Right lobe of liver (tissue), 6 donors: ENCODE measurements around the gene C4orf46. TPM values are rescaled to one million over a fixed set of nuclear protein-coding genes. Genes with fewer than 3 reads are reported as not detected.

Experiments used
- ATAC-seq, 4 donors: fragments of 200-7000 bp; cut with Tn5 transposase; one replicate each; pipeline ENCODE4 v1.9.1; 2020; ENCODE audit warnings: mild to moderate bottlenecking in 4 of 4, moderate library complexity in 4 of 4
- DNase-seq, 3 donors: peaks; one replicate each; pipeline ENCODE4 v3.0.0-alpha.2; 2020
- H3K27ac ChIP-seq, 3 donors: fragments of 200-600 bp; one replicate each; pipeline ENCODE4 v1.8.0; 2022
- H3K27me3 ChIP-seq, 2 donors: fragments of 200-600 bp; one replicate each; pipeline ENCODE4 v1.8.0; 2022
- H3K36me3 ChIP-seq, 4 donors: fragments of 200-600 bp; sonication (generic) in 1 of 4; one replicate each; pipeline versions ENCODE4 v1.5.1 to v1.8.0; 2017 to 2022; ENCODE audit warnings: control low read depth in 1 of 4
- H3K4me1 ChIP-seq, 4 donors: fragments of 200-600 bp; sonication (generic) in 1 of 4; one replicate each; pipeline versions ENCODE4 v1.5.1 to v1.8.0; 2017 to 2022; ENCODE audit warnings: control low read depth in 1 of 4
- H3K4me3 ChIP-seq, 3 donors: fragments of 200-600 bp; one replicate each; pipeline ENCODE4 v1.8.0; 2022
- H3K9me3 ChIP-seq, 4 donors: fragments of 200-600 bp; sonication (generic) in 1 of 4; one replicate each; pipeline versions ENCODE4 v1.5.1 to v1.8.0; 2017 to 2022; ENCODE audit warnings: control low read depth in 1 of 4
- POLR2A ChIP-seq: fragments of 450-650 bp; IDR thresholded peaks from one replicate; pipeline ENCODE4 v1.6.1; 2017; ENCODE audit warnings: antibody characterized with exemption, mild to moderate bottlenecking
- WGBS: methylation state at CpG from one replicate; pipeline ENCODE4 v1.1.6; 2018; ENCODE audit warnings: low coverage, low lambda C conversion rate; ENCODE audit not compliant: insufficient coverage; ENCODE audit errors: missing lambda C conversion rate; 5-methylcytosine and 5-hydroxymethylcytosine counted together
- intact Hi-C, 2 donors: fragments of 100-400 bp; cut with DNase I; formaldehyde crosslinking; loops; one replicate each; pipeline versions ENCODE4 v1.11.2 to v1.14.1; 2022
- total RNA-seq, 6 experiments: library from RNA; depleted of rRNA in 2 of 6; stranded (reverse); fragments of >200 nt in 2 of 6; fragmentation: NEBNext Ultra II Directional in 3 of 6; extraction: Animal tissue kit (Norgen Biotek cat#: 25700) in 3 of 6; gene quantifications; one replicate each; pipeline versions ENCODE4 v1.1.0 to v1.2.4, GENCODE V29; 2016 to 2023
- TF ChIP-seq, protein P1 (sequence below), 4 donors: fragments of 200-600 bp in 3 of 4; fragments of 450-650 bp in 1 of 4; IDR thresholded peaks; one replicate each; pipeline versions ENCODE4 v1.5.1 to v1.8.0; 2016 to 2022; ENCODE audit warnings: antibody characterized with exemption in 4 of 4, mild to moderate bottlenecking in 2 of 4
- donor health status: DM: no; HTN: yes; CAD: no.
- donor health status: DM: no; HTN: no; CAD: no.
- donor health status: DM: no; HTN: no; CAD: no.
- donor health status: DM: no; HTN: yes; CAD: no.
- donor health status: DM: no; HTN: yes; CAD: no.

Gene C4orf46
- total RNA-seq, 6 experiments from 2014 or later: 0.54 to 2.8 (median 0.92) TPM

- intact Hi-C loops: no loop called here
- ATAC-seq: no peak
Observed at GRCh38 chr4:158644356-158644755, 27.3 kb downstream of the C4orf46 start.

DNA sequence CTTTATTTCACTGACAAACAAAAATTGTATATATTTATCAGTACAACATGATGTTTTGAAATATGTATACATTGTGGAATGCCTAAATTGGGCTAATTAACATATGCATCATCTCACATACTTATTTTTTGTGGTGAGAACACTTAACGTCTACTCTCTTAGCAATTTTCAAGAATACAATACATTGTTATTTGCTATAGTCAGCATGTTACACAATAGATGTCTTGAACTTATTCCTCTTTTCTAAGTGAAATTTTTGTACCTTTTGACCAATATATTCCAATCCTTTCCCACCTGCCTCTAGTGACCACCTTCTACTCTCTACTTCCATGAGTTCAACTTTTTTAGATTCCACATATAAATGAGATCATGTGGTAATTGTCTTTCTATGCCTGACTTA, 35.1 kb downstream of the C4orf46 start:
- Histone ChIP-seq H3K9me3 (no peaks in the 10 kb centered on the region), H3K36me3 (no peaks in the 10 kb centered on the region), H3K4me3 (no peak overlapping the region), H3K27ac (no peak overlapping the region), H3K4me1 (no peaks in the 10 kb centered on the region), H3K27me3 (no peaks in the 10 kb centered on the region)
- TF ChIP-seq POLR2A: no peak
- TF ChIP-seq, protein P1, sequence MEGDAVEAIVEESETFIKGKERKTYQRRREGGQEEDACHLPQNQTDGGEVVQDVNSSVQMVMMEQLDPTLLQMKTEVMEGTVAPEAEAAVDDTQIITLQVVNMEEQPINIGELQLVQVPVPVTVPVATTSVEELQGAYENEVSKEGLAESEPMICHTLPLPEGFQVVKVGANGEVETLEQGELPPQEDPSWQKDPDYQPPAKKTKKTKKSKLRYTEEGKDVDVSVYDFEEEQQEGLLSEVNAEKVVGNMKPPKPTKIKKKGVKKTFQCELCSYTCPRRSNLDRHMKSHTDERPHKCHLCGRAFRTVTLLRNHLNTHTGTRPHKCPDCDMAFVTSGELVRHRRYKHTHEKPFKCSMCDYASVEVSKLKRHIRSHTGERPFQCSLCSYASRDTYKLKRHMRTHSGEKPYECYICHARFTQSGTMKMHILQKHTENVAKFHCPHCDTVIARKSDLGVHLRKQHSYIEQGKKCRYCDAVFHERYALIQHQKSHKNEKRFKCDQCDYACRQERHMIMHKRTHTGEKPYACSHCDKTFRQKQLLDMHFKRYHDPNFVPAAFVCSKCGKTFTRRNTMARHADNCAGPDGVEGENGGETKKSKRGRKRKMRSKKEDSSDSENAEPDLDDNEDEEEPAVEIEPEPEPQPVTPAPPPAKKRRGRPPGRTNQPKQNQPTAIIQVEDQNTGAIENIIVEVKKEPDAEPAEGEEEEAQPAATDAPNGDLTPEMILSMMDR (IDR thresholded peaks at IDR 0.05): no peak
- intact Hi-C loops: no loop called here
- DNase-seq: no peak
- ATAC-seq: no peak
- WGBS: 54% methylated on average over 1 of the region's 1 CpG

More at GRCh38 chr4:158644356-158644755, 27.3 kb downstream of the C4orf46 start:
- 79% methylated on average over 5 of the region's 5 CpGs for WGBS
- Histone ChIP-seq H3K4me1 (no peaks in the 10 kb centered on the region), H3K27me3 (no peaks in the 10 kb centered on the region), H3K4me3 (no peak overlapping the region), H3K36me3 (no peaks in the 10 kb centered on the region), H3K27ac (no peak overlapping the region), H3K9me3 (no peaks in the 10 kb centered on the region)
- TF ChIP-seq, protein P1 (IDR thresholded peaks at IDR 0.05): no peak
- no peak for TF ChIP-seq POLR2A
- DNase-seq: no peak

DNA sequence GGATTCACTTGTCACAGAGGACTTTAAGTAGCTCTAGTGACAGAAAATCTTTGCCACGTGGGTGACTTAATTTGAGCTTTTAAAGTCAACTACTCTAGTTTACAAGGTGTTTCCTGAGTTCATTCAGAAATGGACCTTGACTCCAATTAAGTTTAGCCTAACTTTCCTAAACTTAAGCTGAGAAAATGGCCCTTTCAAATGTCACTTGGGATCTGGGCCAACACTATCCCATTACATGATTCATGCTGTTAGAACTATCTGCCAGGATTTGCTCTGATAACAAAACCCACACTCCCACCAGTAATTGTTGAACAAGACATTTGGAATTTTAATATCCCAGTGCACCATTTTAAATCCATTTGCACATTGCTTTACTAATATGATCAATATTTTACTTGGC, 40.8 kb downstream of the C4orf46 start:
- no peak for TF ChIP-seq POLR2A
- TF ChIP-seq, protein P1 (IDR thresholded peaks at IDR 0.05): no peak
- no peak for DNase-seq
- H3K27me3 ChIP-seq: no peaks in the 10 kb centered on the region
- H3K9me3 ChIP-seq: no peaks in the 10 kb centered on the region
- no peaks in the 10 kb centered on the region for H3K4me1 ChIP-seq
- 15% methylated on average over 1 of the region's 1 CpG for WGBS
- intact Hi-C loops: no loop called here
- ATAC-seq: no peak
- H3K36me3 ChIP-seq: no peaks in the 10 kb centered on the region
- no peak overlapping the region for H3K27ac ChIP-seq
- H3K4me3 ChIP-seq: no peak overlapping the region

GRCh38 chr4:158625544-158625943, 46.1 kb downstream of the C4orf46 start:
- ATAC-seq (no peak), DNase-seq (no peak)
- no peaks in the 10 kb centered on the region for H3K36me3 ChIP-seq
- 37% methylated on average over 2 of the region's 2 CpGs for WGBS
- H3K27ac ChIP-seq: no peak overlapping the region
- H3K4me3 ChIP-seq: no peak overlapping the region
- intact Hi-C loops: loop anchor here (10.0 kb wide), 1 partner anchor 371 kb away; no protein-coding TSS in a partner anchor
- H3K27me3 ChIP-seq: no peaks in the 10 kb centered on the region
- no peaks in the 10 kb centered on the region for H3K9me3 ChIP-seq
- no peaks in the 10 kb centered on the region for H3K4me1 ChIP-seq
- no peak for TF ChIP-seq POLR2A
- TF ChIP-seq, protein P1 (IDR thresholded peaks at IDR 0.05): no peak
